Urothelium cell line (cell line): Measurements from ENCODE around the gene LGALS3.
A peak's percentile ranks its signal among the peaks of the same experiment; 100 is the strongest.

Source experiments
- DNase-seq: peaks from one replicate; pipeline ENCODE4 v3.0.0; 2011; ENCODE audit warnings: low spot score, mixed read lengths
- FAIRE-seq: peaks from 2 replicates; lab custom pipeline; 2011; peaks lifted over from hg19 to GRCh38; lab: Jason Lieb, UNC

The LGALS3 gene

GRCh38 chr14:55180434-55180833 is 51.4 kb downstream of the LGALS3 start:
- DNase-seq (no peak), FAIRE-seq (peak; percentile 58)

- FAIRE-seq = no peak
- DNase-seq = no peak
These were observed 59.7 kb downstream of the LGALS3 start for GRCh38 chr14:55188686-55189295.

- FAIRE-seq = no peak
- no peak for DNase-seq
These were observed 61.8 kb downstream of the LGALS3 start for GRCh38 chr14:55190906-55191202.

DNA sequence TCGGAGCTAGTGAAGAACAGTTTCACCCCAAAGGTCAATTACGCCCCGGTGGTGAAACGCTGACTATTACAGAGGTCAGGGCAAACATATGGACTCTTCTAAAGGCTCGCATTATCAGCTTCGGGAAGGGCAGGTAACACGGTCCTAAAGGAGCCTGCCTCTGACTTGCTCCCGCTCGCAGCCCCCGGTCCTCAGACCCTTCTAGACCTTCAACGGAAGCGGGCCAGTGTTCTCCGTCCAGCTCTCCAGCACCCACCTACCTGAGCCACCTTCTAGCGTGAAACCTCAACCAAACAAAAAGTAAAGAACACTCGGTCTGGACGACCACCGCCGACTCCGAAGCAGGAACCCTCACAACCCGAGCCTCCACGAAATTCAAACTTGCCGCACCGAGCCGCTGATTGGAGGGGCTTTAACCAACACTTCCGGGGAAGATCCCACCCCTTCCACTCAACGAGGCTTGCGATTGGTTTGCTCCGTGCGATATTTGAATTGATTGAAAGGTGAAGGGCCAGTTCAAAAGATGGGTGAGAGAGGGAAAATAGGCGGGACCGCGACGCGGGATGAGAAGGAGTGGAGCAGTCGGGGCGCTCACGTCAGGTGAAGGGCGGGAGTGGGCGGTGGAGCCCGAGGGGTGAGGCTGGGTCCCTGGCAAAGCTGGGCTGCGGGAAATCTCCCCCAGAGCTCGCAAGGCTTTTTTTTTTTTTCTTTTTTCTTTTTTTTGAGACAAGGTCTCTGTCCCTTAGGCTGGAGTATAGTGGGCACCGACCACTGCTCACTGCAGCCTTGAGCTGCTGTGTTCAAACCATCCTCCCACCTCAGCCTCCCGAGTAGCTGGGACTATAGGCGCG is 62.4 kb downstream of the LGALS3 start, which contains the start of gene DLGAP5:
Gene DLGAP5 (minus strand): TSS at position 383 of the 851 bp plus-strand sequence. CDS start 2,406 bp downstream, outside the sequence.
- DNase-seq (peak; percentile 99), FAIRE-seq (peak; percentile 75)

DNA sequence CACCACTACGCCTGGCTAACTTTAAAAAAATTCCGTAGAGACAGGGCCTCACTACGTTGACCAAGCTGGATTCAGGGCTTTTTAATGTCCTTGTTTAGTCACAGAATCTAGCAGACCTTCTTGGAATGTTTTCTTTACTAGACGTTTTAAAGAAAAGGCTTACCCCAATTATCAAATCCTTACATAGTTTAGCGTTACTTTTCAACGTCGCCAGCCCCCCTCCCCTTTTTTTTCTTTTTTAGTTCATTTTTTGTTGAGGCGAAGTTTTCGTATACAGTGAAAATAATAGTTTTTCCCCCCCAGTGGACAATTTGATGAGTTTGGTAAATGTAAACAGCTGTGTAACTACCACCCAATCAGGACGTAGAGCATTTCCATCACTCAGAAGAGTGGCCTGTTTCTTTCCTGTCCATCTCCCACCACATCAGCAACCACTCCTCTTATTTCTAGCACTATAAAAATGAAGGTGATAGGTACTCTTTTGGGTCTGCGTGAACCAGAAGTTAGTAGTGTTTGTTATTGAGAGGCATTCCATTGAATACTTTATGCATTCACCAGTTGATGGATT is 63.1 kb downstream of the LGALS3 start:
- DNase-seq (peak; percentile 34), FAIRE-seq (peak; percentile 32)

DNA sequence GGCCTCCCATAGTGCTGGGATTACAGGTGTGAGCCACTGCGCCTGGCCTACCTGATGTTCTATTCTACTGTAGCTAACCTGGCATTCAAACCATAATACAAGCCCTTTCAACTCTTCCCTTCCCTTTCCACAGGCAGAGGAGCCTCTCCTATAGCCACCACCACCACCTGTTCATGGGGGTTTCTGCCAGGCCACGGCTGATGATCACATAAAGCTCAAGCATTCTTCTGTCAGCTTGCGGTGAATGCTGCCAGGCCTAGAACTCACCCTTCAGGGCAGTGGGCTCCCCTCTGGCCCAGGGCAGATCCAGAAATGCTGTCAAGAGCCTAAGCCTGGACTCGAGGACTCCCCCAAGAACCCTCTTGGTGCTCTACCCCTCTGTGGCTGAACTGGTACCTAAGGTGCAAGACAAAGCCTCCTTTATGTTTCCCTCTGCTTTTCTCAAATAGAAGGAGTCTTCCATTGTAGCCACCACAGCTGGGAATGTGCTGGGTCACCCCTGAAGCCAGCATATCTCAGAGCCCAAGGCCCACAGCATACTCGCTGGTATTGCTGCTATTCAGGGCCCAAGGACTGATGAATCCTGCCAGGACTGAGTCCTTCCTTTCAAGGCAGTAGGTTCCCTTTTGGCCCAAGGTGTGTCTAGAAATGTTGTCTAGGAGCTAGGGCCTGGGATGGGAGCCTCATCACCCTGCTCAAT is 65.8 kb downstream of the LGALS3 start:
- no peak for FAIRE-seq

More for the DNA sequence above, 65.8 kb downstream of the LGALS3 start:
- DNase-seq = no peak
